H1 (cell line): Measurements from ENCODE around the gene LAMA4. TPM values are rescaled to one million over a fixed set of nuclear protein-coding genes. Genes with fewer than 3 reads are reported as not detected.

ENCODE experiments used
- CTCF ChIA-PET: fragments of 300-600 bp; sonication (Branson Sonifier 250); formaldehyde crosslinking; loops from one replicate; lab custom pipeline; 2021; ENCODE audit not compliant: partially characterized antibody; lab: Charles Lee
- POLR2A ChIA-PET: fragments of 300-600 bp; sonication (Branson Sonifier 250); formaldehyde crosslinking; loops from one replicate; lab custom pipeline; 2021; ENCODE audit warnings: inconsistent platforms; ENCODE audit not compliant: partially characterized antibody; lab: Charles Lee
- DNase-seq, 2 experiments: peaks; one replicate each; pipeline versions ENCODE4 v3.0.0 to v3.0.0-alpha.2; 2010 to 2022; ENCODE audit warnings: low spot score in 2 of 2, low read depth in 1 of 2, mixed read lengths in 1 of 2
- FAIRE-seq: peaks from 2 replicates; lab custom pipeline; 2011; peaks lifted over from hg19 to GRCh38; lab: Jason Lieb, UNC
- H2AFZ ChIP-seq: 2 replicates; pipeline ENCODE4 v1.8.1; 2012; ENCODE audit warnings: low read length, inconsistent platforms
- H2AK5ac ChIP-seq: 2 replicates; pipeline ENCODE4 v1.6.1; 2013; ENCODE audit warnings: low read depth, low read length
- H2BK120ac ChIP-seq: replicated peaks from 2 replicates; pipeline ENCODE3; 2013; ENCODE audit warnings: low read depth, low read length, inconsistent platforms
- H2BK12ac ChIP-seq: 2 replicates; pipeline ENCODE4 v1.6.1; 2013; ENCODE audit warnings: low read depth, low read length
- H2BK15ac ChIP-seq: 2 replicates; pipeline ENCODE4 v1.6.1; 2013; ENCODE audit warnings: low read length
- H2BK20ac ChIP-seq: 2 replicates; pipeline ENCODE4 v1.6.1; 2013; ENCODE audit warnings: low read length
- H2BK5ac ChIP-seq: 2 replicates; pipeline ENCODE4 v1.6.1; 2013; ENCODE audit warnings: low read depth, low read length
- H3K14ac ChIP-seq: 2 replicates; pipeline ENCODE4 v1.6.1; 2013; ENCODE audit warnings: inconsistent platforms; ENCODE audit not compliant: insufficient read length
- H3K18ac ChIP-seq: 2 replicates; pipeline ENCODE4 v1.6.1; 2013; ENCODE audit warnings: low read length; ENCODE audit errors: extremely low read depth
- H3K23ac ChIP-seq: 2 replicates; pipeline ENCODE4 v1.6.1; 2013; ENCODE audit warnings: inconsistent platforms; ENCODE audit not compliant: insufficient read length
- H3K23me2 ChIP-seq: 2 replicates; pipeline ENCODE4 v1.6.1; 2013; ENCODE audit warnings: low read depth, low read length
- H3K27ac ChIP-seq: 2 replicates; pipeline ENCODE4 v1.6.1; 2011; ENCODE audit warnings: low read depth, low read length, inconsistent platforms
- H3K27me3 ChIP-seq, 4 experiments: replicated peaks in 1 of 4; 1 replicate in 1 of 4; 2 replicates in 3 of 4; pipeline versions ENCODE4 v1.6.1 to v1.8.1; 2011 to 2013; ENCODE audit warnings: low read length in 3 of 4, mild to moderate bottlenecking in 3 of 4, inconsistent platforms in 2 of 4, mixed read lengths in 2 of 4, moderate library complexity in 1 of 4; ENCODE audit not compliant: control insufficient read depth in 3 of 4, insufficient read depth in 3 of 4; ENCODE audit errors: extremely low read depth in 1 of 4
- H3K36me3 ChIP-seq, 4 experiments: 2 replicates each; pipeline versions ENCODE4 v1.6.1 to v1.8.1; 2011 to 2013; ENCODE audit warnings: mild to moderate bottlenecking in 4 of 4, low read length in 3 of 4, moderate library complexity in 2 of 4, control low read depth in 1 of 4, inconsistent platforms in 1 of 4; ENCODE audit not compliant: insufficient read depth in 4 of 4, control insufficient read depth in 2 of 4
- H3K4ac ChIP-seq: replicated peaks from 2 replicates; pipeline ENCODE3; 2013; ENCODE audit warnings: low read length, low read depth, mixed read lengths, inconsistent platforms; ENCODE audit not compliant: insufficient read length
- H3K4me1 ChIP-seq, 4 experiments: replicated peaks in 1 of 4; 1 replicate in 1 of 4; 2 replicates in 3 of 4; pipeline versions ENCODE4 v1.6.1 to v1.8.1; 2011 to 2013; ENCODE audit warnings: low read length in 3 of 4, inconsistent platforms in 2 of 4, mixed read lengths in 1 of 4; ENCODE audit not compliant: insufficient read depth in 4 of 4, control insufficient read depth in 3 of 4
- H3K4me2 ChIP-seq, 2 experiments: 2 replicates each; pipeline versions ENCODE4 v1.6.1 to v1.8.1; 2011 to 2013; ENCODE audit warnings: low read depth in 2 of 2, low read length in 2 of 2, control low read depth in 1 of 2, inconsistent platforms in 1 of 2, mild to moderate bottlenecking in 1 of 2; ENCODE audit not compliant: insufficient read depth in 1 of 2
- H3K4me3 ChIP-seq, 4 experiments: fragments of 200-600, 300-600 bp in 1 of 4; sonication (generic), shearing (Covaris generic), sonication (Bioruptor Twin) in 1 of 4; 2 replicates each; pipeline versions ENCODE4 v1.5.1 to v1.8.1; 2011 to 2016; ENCODE audit warnings: low read length in 4 of 4, low read depth in 3 of 4, control low read depth in 2 of 4, inconsistent platforms in 2 of 4, mild to moderate bottlenecking in 2 of 4, mixed read lengths in 1 of 4, moderate library complexity in 1 of 4; ENCODE audit not compliant: insufficient read depth in 2 of 4; ENCODE audit errors: extremely low read depth in 1 of 4
- H3K56ac ChIP-seq: replicated peaks from 2 replicates; pipeline ENCODE3; 2013; ENCODE audit warnings: low read depth, mild to moderate bottlenecking, mixed read lengths, low read length, inconsistent platforms; ENCODE audit not compliant: insufficient read length
- H3K79me1 ChIP-seq: 2 replicates; pipeline ENCODE4 v1.6.1; 2013; ENCODE audit warnings: low read depth, low read length, control low read depth
- H3K79me2 ChIP-seq, 2 experiments: 2 replicates each; pipeline versions ENCODE4 v1.6.1 to v1.8.1; 2012 to 2013; ENCODE audit warnings: low read length in 2 of 2, mild to moderate bottlenecking in 2 of 2, inconsistent platforms in 1 of 2; ENCODE audit not compliant: insufficient read depth in 2 of 2, control insufficient read depth in 1 of 2
- H3K9ac ChIP-seq, 4 experiments: replicated peaks in 1 of 4; 1 replicate in 1 of 4; 2 replicates in 3 of 4; pipeline versions ENCODE4 v1.6.1 to v1.8.1; 2011 to 2013; ENCODE audit warnings: low read depth in 3 of 4, low read length in 3 of 4, control low read depth in 2 of 4, mild to moderate bottlenecking in 2 of 4, moderate library complexity in 2 of 4, inconsistent platforms in 1 of 4; ENCODE audit errors: extremely low read depth in 1 of 4
- H3K9me3 ChIP-seq, 2 experiments: 2 replicates each; pipeline versions ENCODE4 v1.6.1 to v1.8.1; 2012 to 2013; ENCODE audit warnings: mild to moderate bottlenecking in 2 of 2, moderate library complexity in 2 of 2, control low read depth in 1 of 2, inconsistent platforms in 1 of 2, low read depth in 1 of 2, low read length in 1 of 2, mixed read lengths in 1 of 2; ENCODE audit not compliant: insufficient read depth in 2 of 2
- H4K20me1 ChIP-seq, 2 experiments: replicated peaks in 1 of 2; 2 replicates each; pipeline versions ENCODE3 to v1.8.1; 2011 to 2013; ENCODE audit warnings: inconsistent platforms in 2 of 2, low read length in 2 of 2, mild to moderate bottlenecking in 1 of 2; ENCODE audit not compliant: insufficient read depth in 2 of 2, control insufficient read depth in 1 of 2
- H4K5ac ChIP-seq: 2 replicates; pipeline ENCODE4 v1.6.1; 2013; ENCODE audit warnings: low read length, low read depth, mixed read lengths, inconsistent platforms; ENCODE audit not compliant: insufficient read length
- H4K8ac ChIP-seq: 2 replicates; pipeline ENCODE4 v1.8.0; 2013; ENCODE audit warnings: mild to moderate bottlenecking, moderate library complexity, low read length, inconsistent platforms; ENCODE audit not compliant: insufficient read depth; ENCODE audit errors: extremely low read depth
- H4K91ac ChIP-seq: replicated peaks from 2 replicates; pipeline ENCODE3; 2013; ENCODE audit warnings: low read length, mixed read lengths, inconsistent platforms; ENCODE audit not compliant: insufficient read length
- CBX8 ChIP-seq: fragments of 300-800, 300-1000 bp; sonication (generic); IDR thresholded peaks from 2 replicates; pipeline ENCODE4 v1.7.1; 2016; ENCODE audit warnings: low read depth, low read length, borderline replicate concordance
- CEBPB ChIP-seq: IDR thresholded peaks from 2 replicates; pipeline ENCODE4 v1.6.1; 2012; ENCODE audit warnings: low read depth, low read length
- CTCF ChIP-seq, 3 experiments: IDR thresholded peaks; 1 replicate in 2 of 3; 2 replicates in 1 of 3; pipeline versions ENCODE4 v1.5.1 to v1.6.1; 2011; ENCODE audit warnings: low read length in 3 of 3, mild to moderate bottlenecking in 3 of 3, inconsistent platforms in 2 of 3, low read depth in 1 of 3, moderate library complexity in 1 of 3; ENCODE audit not compliant: insufficient read depth in 1 of 3; ENCODE audit errors: control extremely low read depth in 1 of 3
- EGR1 ChIP-seq: IDR thresholded peaks from 2 replicates; pipeline ENCODE4 v1.6.1; 2011; ENCODE audit warnings: low read depth, low read length, borderline replicate concordance
- KDM1A ChIP-seq: fragments of 200-600, 300-600 bp; sonication (generic); IDR thresholded peaks from 2 replicates; pipeline ENCODE4 v1.7.1; 2016; ENCODE audit warnings: mild to moderate bottlenecking, low read length, borderline replicate concordance
- NANOG ChIP-seq: IDR thresholded peaks from 2 replicates; pipeline ENCODE4 v1.6.1; 2011; ENCODE audit warnings: low read length, low read depth, mild to moderate bottlenecking, inconsistent platforms; ENCODE audit not compliant: insufficient read depth, poor library complexity, severe bottlenecking
- SIRT6 ChIP-seq: IDR thresholded peaks from one replicate; pipeline ENCODE4 v1.7.1; 2012; ENCODE audit warnings: low read length, inconsistent platforms
- WGBS, 2 experiments: shearing (Covaris generic) in 1 of 2; methylation state at CpG; one replicate each; pipeline versions ENCODE4 v1.1.6 to v1.1.7; 2013 to 2015; ENCODE audit warnings: low lambda C conversion rate in 2 of 2, mixed read lengths in 2 of 2, inconsistent platforms in 1 of 2, low coverage in 1 of 2, missing lambda C conversion rate in 1 of 2; ENCODE audit not compliant: insufficient replicate concordance in 2 of 2, insufficient coverage in 1 of 2, insufficient read length in 1 of 2; ENCODE audit errors: extremely low coverage in 1 of 2, missing lambda C conversion rate in 1 of 2; 5-methylcytosine and 5-hydroxymethylcytosine counted together
- polyA plus RNA-seq, 7 experiments: library from polyadenylated mRNA; depleted of rRNA in 3 of 7; stranded (reverse) in 5 of 7; unstranded in 2 of 7; fragments of >200 nt in 5 of 7; fragments of 200-250 nt in 2 of 7; gene quantifications; 1 replicate in 5 of 7; 2 replicates in 1 of 7; 4 replicates in 1 of 7; pipeline versions ENCODE4 v1.2.1 to v1.2.3, GENCODE V29; 2011 to 2013; ENCODE audit warnings: missing spikeins in 2 of 7, mixed read lengths in 2 of 7
- total RNA-seq: library from RNA; stranded (reverse); fragmentation: NEBNext Ultra II Directional; extraction: Animal tissue kit (Norgen Biotek cat#: 25700); gene quantifications from 2 replicates; pipeline ENCODE4 v1.2.1, GENCODE V29; 2021

The LAMA4 gene
- total and polyA plus RNA-seq, 2 of the 8 experiments (the other 6 are each of a cell fraction or from before 2014, with no cell fraction given) = 0.95 to 1.5 TPM

GRCh38 chr6:112279031-112279935 lies 24.9 kb upstream of the LAMA4 start:
- H3K56ac ChIP-seq = no peak overlapping the region
- H2BK12ac ChIP-seq = no peak overlapping the region
- no peaks in the 10 kb centered on the region for H4K20me1 ChIP-seq
- no peaks in the 10 kb centered on the region for H3K79me1 ChIP-seq
- H3K4me1 ChIP-seq = no peaks in the 10 kb centered on the region
- H3K4me2 ChIP-seq = no peak overlapping the region
- no peaks in the 10 kb centered on the region for H3K36me3 ChIP-seq
- H2AK5ac ChIP-seq = no peak overlapping the region
- no peak overlapping the region for H4K8ac ChIP-seq
- no peak overlapping the region for H2BK15ac ChIP-seq
- H2BK120ac ChIP-seq = no peak overlapping the region
- WGBS, 2 experiments = 88% methylated on average over 5 of the region's 5 CpGs; no CpG with 5 or more reads in 1 of the 2 experiments
- H2AFZ ChIP-seq = peak overlapping the region; percentile 78
- no peak overlapping the region for H3K23ac ChIP-seq
- H4K5ac ChIP-seq = no peak overlapping the region
- ChIA-PET POLR2A (interaction anchor here (1.2 kb wide), 1 partner anchor 18 kb away, joined by 3 read pairs; no protein-coding TSS in a partner anchor), CTCF (interaction anchor here (0.9 to 1.9 kb wide), 4 partner anchors 9 to 17 kb away, joined by 4 to 12 read pairs (median 6); no protein-coding TSS in a partner anchor)
- H3K4me3 ChIP-seq = no peak overlapping the region
- H3K79me2 ChIP-seq = no peaks in the 10 kb centered on the region
- no peak overlapping the region for H3K18ac ChIP-seq
- H2BK5ac ChIP-seq = no peak overlapping the region
- H2BK20ac ChIP-seq = no peak overlapping the region
- no peak overlapping the region for H3K4ac ChIP-seq
- FAIRE-seq = no peak
- no peaks in the 10 kb centered on the region for H3K23me2 ChIP-seq
- H3K27me3 ChIP-seq = no peaks in the 10 kb centered on the region
- no peak overlapping the region for H3K14ac ChIP-seq
- H3K9me3 ChIP-seq = no peaks in the 10 kb centered on the region
- H3K27ac ChIP-seq = no peak overlapping the region
- DNase-seq = no peak
- no peak overlapping the region for H4K91ac ChIP-seq
- H3K9ac ChIP-seq = no peak overlapping the region
- TF ChIP-seq EGR1 (no peak), CEBPB (no peak), SIRT6 (no peak), KDM1A (no peak), CBX8 (no peak), CTCF (IDR thresholded peaks at IDR 0.05; ENCODE audit: control extremely low read depth in 1 of 3, insufficient read depth in 1 of 3, low read depth in 1 of 3, low read length in 3 of 3) (no peak), NANOG (no peak)
